HepG2 (cell line): ENCODE data around the gene PRM2. TPM values are rescaled to one million over a fixed set of nuclear protein-coding genes. Genes with fewer than 3 reads are reported as not detected.

ENCODE experiments used
- CREB1 ChIP-seq, 2 experiments: fragments of 450-650 bp in 1 of 2; IDR thresholded peaks; 2 replicates each; pipeline ENCODE4 v1.6.1; 2016 to 2017; ENCODE audit warnings: control low read depth in 1 of 2, mild to moderate bottlenecking in 1 of 2, missing compliant biosample characterization in 1 of 2, missing genetic modification characterization in 1 of 2
- FOXO1 ChIP-seq: sonication (generic); formaldehyde crosslinking; IDR thresholded peaks from 2 replicates; pipeline ENCODE4 v1.4.0; 2020; ENCODE audit warnings: missing genetic modification reagents
- HDAC6 ChIP-seq: fragments of 200-600 bp; sonication (generic); IDR thresholded peaks from 2 replicates; pipeline ENCODE4 v1.7.0; 2017; ENCODE audit warnings: mild to moderate bottlenecking, antibody characterized with exemption, low read length, low read depth
- NAIF1 ChIP-seq: sonication (generic); formaldehyde crosslinking; IDR thresholded peaks from 2 replicates; pipeline ENCODE4 v1.5.0; 2020; ENCODE audit warnings: mild to moderate bottlenecking, missing genetic modification reagents, borderline replicate concordance
- TCF7 ChIP-seq: sonication (generic); IDR thresholded peaks from 2 replicates; pipeline ENCODE4 v1.6.1; 2016; ENCODE audit warnings: antibody characterized with exemption, low read depth
- ZNF234 ChIP-seq: sonication (generic); formaldehyde crosslinking; conservative IDR thresholded peaks from 2 replicates; pipeline ENCODE4 v1.5.1; 2020; ENCODE audit warnings: mild to moderate bottlenecking, missing genetic modification reagents
- ZNF251 ChIP-seq: sonication (generic); formaldehyde crosslinking; IDR thresholded peaks from 2 replicates; pipeline ENCODE4 v1.9.0; 2021; ENCODE audit warnings: mild to moderate bottlenecking, missing genetic modification reagents
- ZNF333 ChIP-seq: sonication (generic); formaldehyde crosslinking; IDR thresholded peaks from 2 replicates; pipeline ENCODE4 v1.4.0; 2020; ENCODE audit warnings: mild to moderate bottlenecking, missing genetic modification reagents, borderline replicate concordance
- ZZZ3 ChIP-seq: sonication (generic); formaldehyde crosslinking; IDR thresholded peaks from 2 replicates; pipeline ENCODE4 v1.4.0; 2020; ENCODE audit warnings: missing genetic modification reagents, mild to moderate bottlenecking, borderline replicate concordance
- polyA plus RNA-seq, 8 experiments: library from polyadenylated mRNA; depleted of rRNA in 3 of 8; stranded (reverse) in 7 of 8; unstranded in 1 of 8; fragments of >200 nt; fragmentation: Illumina TruSeq in 4 of 8; extraction: Trizol in 4 of 8; gene quantifications; 2 replicates each; pipeline versions ENCODE4 v1.2.1 to v1.2.3, GENCODE V29; 2011 to 2016; ENCODE audit warnings: low read depth in 4 of 8, missing spikeins in 1 of 8, mixed read lengths in 1 of 8; ENCODE audit not compliant: insufficient read depth in 1 of 8
- total RNA-seq, 5 experiments: library from RNA; depleted of rRNA; stranded (reverse); fragments of >200 nt; fragmentation: Illumina TruSeq; extraction: Trizol; gene quantifications; 2 replicates each; pipeline ENCODE4 v1.2.3, GENCODE V29; 2016; ENCODE audit warnings: low read depth in 1 of 5
- TF ChIP-seq, protein P1 (sequence below): sonication (generic); formaldehyde crosslinking; IDR thresholded peaks from 2 replicates; pipeline ENCODE4 v1.4.0; 2020; ENCODE audit warnings: missing genetic modification reagents, mild to moderate bottlenecking, borderline replicate concordance
- TF ChIP-seq, protein P2 (sequence below): sonication (generic); formaldehyde crosslinking; IDR thresholded peaks from 2 replicates; pipeline ENCODE4 v1.4.0; 2020; ENCODE audit warnings: missing genetic modification reagents
- TF ChIP-seq, protein P3 (sequence below): sonication (generic); formaldehyde crosslinking; IDR thresholded peaks from 2 replicates; pipeline ENCODE4 v1.4.0; 2020; ENCODE audit warnings: mild to moderate bottlenecking, missing genetic modification reagents

Gene PRM2
- total and polyA plus RNA-seq, 2 of the 13 experiments (the other 11 are each of a cell fraction or from before 2014, with no cell fraction given) = 0.54 TPM; not detected in 1

DNA sequence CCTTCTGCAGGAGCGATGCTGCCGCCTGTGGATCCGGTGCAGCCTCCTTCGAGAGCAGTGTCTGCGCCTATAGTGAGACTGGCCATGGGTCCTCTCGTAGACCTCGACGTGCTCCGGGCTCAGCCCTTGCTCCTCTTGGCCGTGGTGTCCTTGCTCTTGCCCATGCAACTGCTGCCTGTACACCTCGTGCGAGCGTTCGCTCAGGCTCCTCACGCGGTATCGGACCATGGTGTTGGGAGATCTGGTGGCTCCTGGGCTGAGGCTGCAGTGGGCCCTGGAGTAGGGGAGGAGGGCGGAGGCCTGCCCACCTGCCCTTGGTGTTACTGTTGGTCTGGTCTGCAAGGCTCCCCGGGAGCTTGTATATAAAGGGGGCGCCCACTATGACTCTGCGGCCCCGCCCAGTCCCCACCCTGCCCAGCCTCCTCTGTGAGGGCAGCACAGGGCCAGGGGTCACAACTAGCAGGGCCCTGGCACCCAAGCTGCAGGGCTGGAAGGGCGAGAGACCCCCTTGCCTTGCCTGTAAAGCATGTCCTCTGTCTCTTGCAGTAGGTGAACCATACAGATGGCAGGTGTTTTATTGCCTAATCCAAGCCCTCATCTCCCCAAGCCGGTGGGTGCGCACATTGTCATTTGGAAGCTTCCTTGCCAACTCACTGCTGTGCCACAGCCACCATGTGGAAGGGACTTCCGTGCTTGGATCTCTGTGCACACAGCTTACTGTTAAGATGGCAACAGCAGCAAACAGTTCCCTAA is at the start of gene PRM2 (continued):
- TF ChIP-seq, protein P1, sequence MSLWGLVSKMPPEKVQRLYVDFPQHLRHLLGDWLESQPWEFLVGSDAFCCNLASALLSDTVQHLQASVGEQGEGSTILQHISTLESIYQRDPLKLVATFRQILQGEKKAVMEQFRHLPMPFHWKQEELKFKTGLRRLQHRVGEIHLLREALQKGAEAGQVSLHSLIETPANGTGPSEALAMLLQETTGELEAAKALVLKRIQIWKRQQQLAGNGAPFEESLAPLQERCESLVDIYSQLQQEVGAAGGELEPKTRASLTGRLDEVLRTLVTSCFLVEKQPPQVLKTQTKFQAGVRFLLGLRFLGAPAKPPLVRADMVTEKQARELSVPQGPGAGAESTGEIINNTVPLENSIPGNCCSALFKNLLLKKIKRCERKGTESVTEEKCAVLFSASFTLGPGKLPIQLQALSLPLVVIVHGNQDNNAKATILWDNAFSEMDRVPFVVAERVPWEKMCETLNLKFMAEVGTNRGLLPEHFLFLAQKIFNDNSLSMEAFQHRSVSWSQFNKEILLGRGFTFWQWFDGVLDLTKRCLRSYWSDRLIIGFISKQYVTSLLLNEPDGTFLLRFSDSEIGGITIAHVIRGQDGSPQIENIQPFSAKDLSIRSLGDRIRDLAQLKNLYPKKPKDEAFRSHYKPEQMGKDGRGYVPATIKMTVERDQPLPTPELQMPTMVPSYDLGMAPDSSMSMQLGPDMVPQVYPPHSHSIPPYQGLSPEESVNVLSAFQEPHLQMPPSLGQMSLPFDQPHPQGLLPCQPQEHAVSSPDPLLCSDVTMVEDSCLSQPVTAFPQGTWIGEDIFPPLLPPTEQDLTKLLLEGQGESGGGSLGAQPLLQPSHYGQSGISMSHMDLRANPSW (CRISPR knock-in tag) = no peak
- TF ChIP-seq CREB1 (IDR thresholded peaks at IDR 0.05) (no peak), CREB1 (CRISPR knock-in tag; IDR thresholded peaks at IDR 0.05) (no peak), TCF7 (no peak), ZNF333 (no peak), ZNF234 (CRISPR knock-in tag) (no peak), HDAC6 (no peak), NAIF1 (CRISPR knock-in tag) (no peak), ZNF251 (no peak), ZZZ3 (CRISPR knock-in tag) (no peak), FOXO1 (0 out of 2 replicates have a peak, but pooled peaks have one; percentile 21)
- TF ChIP-seq, protein P2, sequence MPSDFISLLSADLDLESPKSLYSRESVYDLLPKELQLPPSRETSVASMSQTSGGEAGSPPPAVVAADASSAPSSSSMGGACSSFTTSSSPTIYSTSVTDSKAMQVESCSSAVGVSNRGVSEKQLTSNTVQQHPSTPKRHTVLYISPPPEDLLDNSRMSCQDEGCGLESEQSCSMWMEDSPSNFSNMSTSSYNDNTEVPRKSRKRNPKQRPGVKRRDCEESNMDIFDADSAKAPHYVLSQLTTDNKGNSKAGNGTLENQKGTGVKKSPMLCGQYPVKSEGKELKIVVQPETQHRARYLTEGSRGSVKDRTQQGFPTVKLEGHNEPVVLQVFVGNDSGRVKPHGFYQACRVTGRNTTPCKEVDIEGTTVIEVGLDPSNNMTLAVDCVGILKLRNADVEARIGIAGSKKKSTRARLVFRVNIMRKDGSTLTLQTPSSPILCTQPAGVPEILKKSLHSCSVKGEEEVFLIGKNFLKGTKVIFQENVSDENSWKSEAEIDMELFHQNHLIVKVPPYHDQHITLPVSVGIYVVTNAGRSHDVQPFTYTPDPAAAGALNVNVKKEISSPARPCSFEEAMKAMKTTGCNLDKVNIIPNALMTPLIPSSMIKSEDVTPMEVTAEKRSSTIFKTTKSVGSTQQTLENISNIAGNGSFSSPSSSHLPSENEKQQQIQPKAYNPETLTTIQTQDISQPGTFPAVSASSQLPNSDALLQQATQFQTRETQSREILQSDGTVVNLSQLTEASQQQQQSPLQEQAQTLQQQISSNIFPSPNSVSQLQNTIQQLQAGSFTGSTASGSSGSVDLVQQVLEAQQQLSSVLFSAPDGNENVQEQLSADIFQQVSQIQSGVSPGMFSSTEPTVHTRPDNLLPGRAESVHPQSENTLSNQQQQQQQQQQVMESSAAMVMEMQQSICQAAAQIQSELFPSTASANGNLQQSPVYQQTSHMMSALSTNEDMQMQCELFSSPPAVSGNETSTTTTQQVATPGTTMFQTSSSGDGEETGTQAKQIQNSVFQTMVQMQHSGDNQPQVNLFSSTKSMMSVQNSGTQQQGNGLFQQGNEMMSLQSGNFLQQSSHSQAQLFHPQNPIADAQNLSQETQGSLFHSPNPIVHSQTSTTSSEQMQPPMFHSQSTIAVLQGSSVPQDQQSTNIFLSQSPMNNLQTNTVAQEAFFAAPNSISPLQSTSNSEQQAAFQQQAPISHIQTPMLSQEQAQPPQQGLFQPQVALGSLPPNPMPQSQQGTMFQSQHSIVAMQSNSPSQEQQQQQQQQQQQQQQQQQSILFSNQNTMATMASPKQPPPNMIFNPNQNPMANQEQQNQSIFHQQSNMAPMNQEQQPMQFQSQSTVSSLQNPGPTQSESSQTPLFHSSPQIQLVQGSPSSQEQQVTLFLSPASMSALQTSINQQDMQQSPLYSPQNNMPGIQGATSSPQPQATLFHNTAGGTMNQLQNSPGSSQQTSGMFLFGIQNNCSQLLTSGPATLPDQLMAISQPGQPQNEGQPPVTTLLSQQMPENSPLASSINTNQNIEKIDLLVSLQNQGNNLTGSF (CRISPR knock-in tag) = no peak
- TF ChIP-seq, protein P3, sequence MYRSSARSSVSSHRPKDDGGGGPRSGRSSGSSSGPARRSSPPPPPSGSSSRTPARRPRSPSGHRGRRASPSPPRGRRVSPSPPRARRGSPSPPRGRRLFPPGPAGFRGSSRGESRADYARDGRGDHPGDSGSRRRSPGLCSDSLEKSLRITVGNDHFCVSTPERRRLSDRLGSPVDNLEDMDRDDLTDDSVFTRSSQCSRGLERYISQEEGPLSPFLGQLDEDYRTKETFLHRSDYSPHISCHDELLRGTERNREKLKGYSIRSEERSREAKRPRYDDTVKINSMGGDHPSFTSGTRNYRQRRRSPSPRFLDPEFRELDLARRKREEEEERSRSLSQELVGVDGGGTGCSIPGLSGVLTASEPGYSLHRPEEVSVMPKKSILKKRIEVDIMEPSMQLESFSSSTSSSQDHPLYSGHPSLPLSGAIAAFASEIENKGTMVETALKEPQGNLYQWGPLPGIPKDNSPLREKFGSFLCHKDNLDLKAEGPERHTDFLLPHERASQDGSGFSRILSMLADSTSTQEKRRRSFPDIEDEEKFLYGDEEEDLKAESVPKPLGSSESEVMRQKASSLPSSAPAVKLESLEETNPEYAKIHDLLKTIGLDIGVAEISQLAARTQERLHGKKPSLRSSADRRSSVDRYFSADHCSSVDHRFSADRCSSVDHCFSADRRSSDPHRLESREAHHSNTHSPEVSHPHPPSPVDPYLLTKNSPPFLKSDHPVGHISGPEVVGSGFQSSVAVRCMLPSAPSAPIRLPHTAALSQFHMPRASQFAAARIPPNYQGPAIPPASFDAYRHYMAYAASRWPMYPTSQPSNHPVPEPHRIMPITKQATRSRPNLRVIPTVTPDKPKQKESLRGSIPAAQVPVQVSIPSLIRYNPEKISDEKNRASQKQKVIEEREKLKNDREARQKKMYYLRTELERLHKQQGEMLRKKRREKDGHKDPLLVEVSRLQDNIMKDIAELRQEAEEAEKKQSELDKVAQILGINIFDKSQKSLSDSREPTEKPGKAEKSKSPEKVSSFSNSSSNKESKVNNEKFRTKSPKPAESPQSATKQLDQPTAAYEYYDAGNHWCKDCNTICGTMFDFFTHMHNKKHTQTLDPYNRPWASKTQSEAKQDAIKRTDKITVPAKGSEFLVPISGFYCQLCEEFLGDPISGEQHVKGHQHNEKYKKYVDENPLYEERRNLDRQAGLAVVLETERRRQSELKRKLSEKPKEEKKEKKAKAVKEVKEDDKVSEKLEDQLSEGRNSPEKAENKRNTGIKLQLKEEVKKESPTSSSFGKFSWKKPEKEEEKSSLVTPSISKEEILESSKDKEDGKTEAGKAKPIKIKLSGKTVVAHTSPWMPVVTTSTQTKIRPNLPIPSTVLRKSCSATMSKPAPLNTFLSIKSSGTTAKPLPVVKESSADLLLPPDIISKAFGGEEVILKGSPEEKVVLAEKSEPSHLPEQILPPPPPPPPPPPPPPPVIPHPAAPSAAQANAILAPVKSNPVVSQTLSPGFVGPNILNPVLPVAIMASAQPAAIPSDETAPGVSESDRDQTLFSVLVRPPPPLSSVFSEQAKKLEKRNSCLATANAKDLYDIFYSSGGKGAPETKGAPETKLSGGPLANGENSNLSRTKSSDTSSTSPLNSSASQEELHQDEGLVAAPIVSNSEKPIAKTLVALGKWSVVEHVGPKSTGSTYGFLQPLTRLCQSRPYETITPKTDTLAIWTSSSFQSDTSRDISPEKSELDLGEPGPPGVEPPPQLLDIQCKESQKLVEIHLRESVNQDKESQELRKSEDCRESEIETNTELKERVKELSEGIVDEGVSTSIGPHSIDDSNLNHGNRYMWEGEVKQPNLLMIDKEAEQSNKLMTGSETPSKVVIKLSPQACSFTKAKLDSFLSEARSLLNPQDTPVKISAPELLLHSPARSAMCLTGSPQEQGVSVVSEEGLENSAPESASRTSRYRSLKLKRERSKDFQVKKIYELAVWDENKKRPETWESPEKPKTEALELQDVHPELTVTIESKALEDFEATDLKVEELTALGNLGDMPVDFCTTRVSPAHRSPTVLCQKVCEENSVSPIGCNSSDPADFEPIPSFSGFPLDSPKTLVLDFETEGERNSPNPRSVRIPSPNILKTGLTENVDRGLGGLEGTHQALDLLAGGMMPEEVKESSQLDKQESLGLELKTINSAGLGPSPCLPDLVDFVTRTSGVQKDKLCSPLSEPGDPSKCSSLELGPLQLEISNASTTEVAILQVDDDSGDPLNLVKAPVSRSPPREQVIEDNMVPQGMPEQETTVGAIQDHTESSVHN (CRISPR knock-in tag) = no peak
